ENCODE data around the gene TPRN.
A peak's percentile ranks its signal among the peaks of the same experiment; 100 is the strongest.

The TPRN gene

DNA sequence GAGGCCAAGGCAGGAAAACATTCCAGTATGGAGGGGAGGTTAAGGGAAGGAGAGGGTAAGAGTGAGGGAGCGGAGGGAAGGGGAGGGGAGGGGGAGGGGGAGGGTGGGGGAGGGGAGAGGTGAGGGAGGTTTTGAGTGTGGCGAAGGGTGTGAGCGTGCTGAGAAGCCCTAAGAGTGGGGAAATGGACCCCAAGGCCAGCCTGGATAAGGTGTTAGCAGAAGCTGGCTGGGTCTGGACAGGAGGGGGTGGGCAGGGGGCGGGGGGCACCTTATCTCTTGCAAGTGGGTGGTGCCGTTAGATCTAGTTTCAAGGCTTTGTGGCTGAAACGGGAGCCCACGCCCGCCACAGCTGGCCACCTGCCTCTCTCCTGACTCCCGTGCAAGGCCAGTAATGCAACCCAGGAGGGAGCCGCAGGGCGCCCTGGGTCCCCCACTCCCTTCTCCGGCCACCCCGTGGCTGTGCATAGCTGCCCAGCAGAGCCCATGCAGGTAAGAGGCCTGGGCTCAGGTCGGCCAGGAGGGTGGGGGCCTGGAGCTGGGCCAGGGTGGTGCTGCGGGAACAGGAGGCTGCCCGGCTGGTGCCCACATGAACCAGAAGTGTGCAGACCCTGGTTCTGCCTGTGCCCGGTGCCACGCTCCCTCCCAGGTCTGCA, 27.4 kb upstream of the TPRN start:
- TF ChIP-seq TAF1 (IDR thresholded peaks at IDR 0.05; ENCODE audit: borderline replicate concordance, low read depth, low read length) = no peak
- TF ChIP-seq POLR2AphosphoS5 (IDR thresholded peaks at IDR 0.05; ENCODE audit: low read depth, low read length) = no peak
- TF ChIP-seq POLR2A (IDR thresholded peaks at IDR 0.05; ENCODE audit: low read depth, low read length) = no peak
- FAIRE-seq = no peak
- DNase-seq (ENCODE audit: insufficient read length) = no peak

DNA sequence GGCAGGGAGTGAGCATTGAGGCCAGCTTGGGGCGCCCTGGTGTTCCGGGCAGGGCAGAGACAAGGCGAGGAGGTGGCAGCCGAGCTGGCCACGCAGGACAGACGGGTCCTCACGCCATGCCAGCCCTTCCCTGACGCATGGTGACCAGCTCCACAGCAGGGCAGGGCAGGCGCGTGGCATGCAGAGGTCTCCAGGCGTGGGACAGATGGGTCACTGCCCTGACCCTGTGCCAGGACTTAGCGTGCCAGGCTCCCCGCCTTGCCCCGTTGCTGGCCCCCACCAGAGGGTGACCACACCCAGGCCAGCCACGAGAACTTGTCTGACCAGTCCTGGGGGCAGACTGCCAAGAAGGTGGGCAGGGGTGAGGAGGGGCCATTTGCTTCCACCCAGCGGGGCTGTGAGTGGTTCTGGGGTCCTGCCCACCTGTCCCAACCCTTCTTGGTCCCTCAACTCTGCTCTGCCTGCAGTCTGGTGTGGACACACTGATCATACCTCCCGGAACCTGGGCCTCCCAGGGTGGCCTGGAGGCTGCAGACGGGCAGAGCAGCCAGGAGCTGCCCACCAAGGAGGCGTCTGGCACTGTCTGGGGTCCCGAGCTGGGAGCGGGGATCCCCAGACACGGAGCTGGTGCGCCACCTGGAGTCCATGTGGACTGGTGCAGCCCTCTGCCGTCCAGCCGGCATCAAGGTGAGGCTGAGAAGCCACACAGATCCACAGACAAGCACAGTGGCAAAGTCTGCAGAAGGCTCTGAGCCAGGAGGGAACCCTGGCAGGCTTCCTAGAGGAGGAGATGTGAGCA, 26.7 kb upstream of the TPRN start, which contains the start of gene RNF224:
TSS of gene RNF224 (plus strand) at position 449 of the 799 bp plus-strand sequence. CDS start 834 bp downstream, outside the sequence.
- no peak for TF ChIP-seq POLR2A (IDR thresholded peaks at IDR 0.05; ENCODE audit: low read depth, low read length)
- no peak for TF ChIP-seq POLR2AphosphoS5 (IDR thresholded peaks at IDR 0.05; ENCODE audit: low read depth, low read length)
- TF ChIP-seq TAF1 (IDR thresholded peaks at IDR 0.05; ENCODE audit: borderline replicate concordance, low read depth, low read length) = no peak
- peak; percentile 98 for FAIRE-seq
- DNase-seq (ENCODE audit: insufficient read length) = peak; percentile 88

DNA sequence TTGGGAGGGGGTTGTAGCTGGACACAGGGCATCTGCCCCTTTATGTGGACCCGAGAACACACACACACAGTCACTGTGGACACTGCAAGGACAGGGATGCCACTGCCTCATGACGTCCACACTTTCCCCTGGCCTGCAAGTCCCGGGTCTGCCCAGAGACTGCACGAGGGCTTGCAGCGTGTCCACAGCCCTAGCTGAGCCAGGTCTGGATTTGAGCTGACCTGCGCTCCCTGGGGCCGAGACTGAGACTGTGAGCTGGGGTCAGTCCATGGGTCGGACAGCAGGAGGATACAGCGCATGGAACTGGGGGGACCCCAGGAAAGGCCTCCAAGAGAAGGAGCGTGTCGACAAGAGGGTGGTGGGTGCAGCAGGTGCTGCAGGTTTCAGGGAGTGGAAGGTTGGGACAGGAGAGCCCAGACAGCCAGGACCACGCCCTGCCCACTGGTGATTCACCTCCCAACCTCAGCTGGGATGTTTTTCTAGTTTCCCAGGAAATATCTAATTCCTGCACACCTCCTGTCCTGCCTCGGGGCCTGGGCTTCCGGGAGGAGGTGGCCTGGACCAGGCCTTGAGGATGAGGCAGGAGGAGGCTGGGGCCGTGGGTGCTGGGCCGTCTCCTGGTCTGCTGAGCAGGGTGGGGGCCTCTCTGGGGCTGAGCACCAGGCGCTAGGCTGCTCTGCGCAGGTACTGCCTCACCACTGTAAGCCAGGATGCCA, 26.0 kb upstream of the TPRN start:
- TF ChIP-seq TAF1 (IDR thresholded peaks at IDR 0.05; ENCODE audit: borderline replicate concordance, low read depth, low read length) (no peak), POLR2AphosphoS5 (IDR thresholded peaks at IDR 0.05; ENCODE audit: low read depth, low read length) (no peak), POLR2A (IDR thresholded peaks at IDR 0.05; ENCODE audit: low read depth, low read length) (no peak)
- FAIRE-seq = no peak
- DNase-seq (ENCODE audit: insufficient read length) = no peak

DNA sequence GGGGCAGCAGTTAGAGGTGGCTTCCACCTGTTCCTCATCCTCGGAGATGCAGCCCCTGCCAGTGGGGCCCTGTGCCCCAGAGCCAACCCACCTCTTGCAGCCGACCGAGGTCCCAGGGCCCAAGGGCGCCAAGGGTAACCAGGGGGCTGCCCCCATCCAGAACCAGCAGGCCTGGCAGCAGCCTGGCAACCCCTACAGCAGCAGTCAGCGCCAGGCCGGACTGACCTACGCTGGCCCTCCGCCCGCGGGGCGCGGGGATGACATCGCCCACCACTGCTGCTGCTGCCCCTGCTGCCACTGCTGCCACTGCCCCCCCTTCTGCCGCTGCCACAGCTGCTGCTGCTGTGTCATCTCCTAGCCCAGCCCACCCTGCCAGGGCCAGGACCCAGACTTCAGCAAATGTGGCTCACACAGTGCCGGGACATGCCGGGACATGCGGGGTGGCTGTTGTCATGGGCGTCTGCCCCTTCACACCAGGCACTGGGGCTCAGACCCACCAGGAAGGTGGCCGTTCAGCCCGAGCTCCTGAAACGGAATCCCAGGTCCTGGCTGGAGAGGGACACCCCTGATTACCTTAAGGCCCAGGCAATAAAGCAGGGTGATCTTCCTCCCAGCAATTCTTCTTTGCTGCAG, 25.3 kb upstream of the TPRN start:
- DNase-seq (ENCODE audit: insufficient read length) (no peak), FAIRE-seq (no peak)
- TF ChIP-seq POLR2A (IDR thresholded peaks at IDR 0.05; ENCODE audit: low read depth, low read length) (no peak), TAF1 (IDR thresholded peaks at IDR 0.05; ENCODE audit: borderline replicate concordance, low read depth, low read length) (no peak), POLR2AphosphoS5 (IDR thresholded peaks at IDR 0.05; ENCODE audit: low read depth, low read length) (no peak)

DNA sequence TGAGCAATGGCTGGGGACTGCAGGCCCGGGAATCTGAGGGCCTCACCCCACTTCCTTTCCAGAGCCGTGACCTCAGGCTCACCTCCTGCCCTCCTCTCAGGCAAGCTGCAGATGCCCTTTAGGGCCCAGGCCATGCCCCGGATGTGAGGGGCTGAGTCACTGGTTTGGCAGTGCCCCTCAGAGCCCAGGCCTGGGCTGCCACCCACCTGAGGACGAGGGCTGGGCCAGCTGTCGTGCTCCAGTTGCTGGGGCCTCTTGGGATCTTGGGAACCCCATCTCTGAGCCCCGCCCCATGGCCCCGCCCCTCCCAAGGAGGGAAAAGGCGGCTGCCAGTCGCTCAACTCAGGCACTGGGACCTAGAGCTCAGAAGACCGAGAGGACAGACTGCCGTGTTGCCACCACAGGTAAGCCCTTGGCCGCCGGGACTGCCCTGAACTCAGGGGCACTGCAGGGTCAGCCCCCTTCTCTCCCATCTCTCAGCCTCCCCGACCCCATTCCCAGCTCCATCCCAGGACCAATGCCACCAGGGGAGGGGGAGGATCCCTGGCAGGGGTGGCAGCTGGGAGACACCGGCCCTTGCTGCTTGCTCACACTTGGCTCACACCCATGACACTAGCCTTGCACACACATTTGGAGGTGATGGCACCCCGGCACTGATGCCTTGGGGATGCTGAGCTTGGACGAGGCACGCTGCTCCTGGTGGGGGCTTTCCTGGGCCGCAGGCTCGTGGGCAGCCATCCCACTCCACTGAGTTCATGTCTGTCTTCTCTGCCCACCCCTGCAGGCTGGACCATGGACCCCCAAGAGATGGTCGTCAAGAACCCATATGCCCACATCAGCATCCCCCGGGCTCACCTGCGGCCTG, 24.5 kb upstream of the TPRN start, which contains the start of gene CYSRT1:
TSS of gene CYSRT1 (plus strand) at position 345 of the 865 bp plus-strand sequence. CDS start at position 793, 448 bp downstream.
- no peak for DNase-seq (ENCODE audit: insufficient read length)
- FAIRE-seq = peak; percentile 73
- TF ChIP-seq POLR2A (IDR thresholded peaks at IDR 0.05; ENCODE audit: low read depth, low read length) (no peak), POLR2AphosphoS5 (IDR thresholded peaks at IDR 0.05; ENCODE audit: low read depth, low read length) (no peak), TAF1 (IDR thresholded peaks at IDR 0.05; ENCODE audit: borderline replicate concordance, low read depth, low read length) (no peak)

DNA sequence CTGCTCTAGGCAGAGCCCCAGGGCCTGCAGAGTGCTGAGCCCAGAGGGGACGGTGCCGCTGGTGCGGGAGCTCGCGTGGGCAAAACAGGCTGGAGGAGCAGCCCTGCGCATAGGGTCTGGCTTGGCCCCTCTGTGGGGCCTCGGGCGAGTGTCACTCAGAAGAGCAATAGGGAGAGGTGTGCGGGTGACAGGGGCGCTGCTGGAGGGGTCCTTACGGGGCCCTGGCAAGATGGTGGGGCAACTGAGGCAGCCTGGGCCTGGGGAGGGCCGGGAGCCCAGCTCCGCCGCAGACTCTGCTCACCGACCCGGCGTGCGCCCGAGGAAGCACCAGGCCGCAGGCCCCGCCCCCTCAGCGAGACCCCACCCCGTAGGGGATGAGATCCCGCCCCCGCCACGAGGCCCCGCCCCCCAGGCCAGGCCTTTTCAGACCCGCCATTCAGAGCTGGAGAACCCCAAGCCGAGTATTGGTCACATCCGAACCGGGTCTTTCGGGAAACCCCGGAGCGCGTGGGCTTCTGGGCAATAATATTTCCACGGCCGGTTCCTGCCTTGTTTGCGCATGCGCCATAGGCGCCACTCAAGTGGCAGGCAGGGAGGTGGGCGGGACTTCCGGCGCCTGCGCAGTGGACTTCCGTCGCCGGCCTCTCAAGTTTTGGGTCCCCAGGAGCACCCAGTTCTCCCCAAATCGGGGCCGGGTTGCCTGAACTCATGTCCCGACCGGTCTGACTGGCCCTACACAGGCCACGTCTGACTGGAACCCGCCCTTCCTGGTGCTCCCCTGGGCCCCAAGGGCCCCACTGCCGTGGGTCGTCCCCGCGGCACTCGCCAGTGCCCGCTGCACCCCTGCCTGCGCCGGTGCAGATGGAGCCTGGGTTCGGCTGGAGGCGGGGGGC, 22.8 kb upstream of the TPRN start:
- DNase-seq (ENCODE audit: insufficient read length) = peak; percentile 99
- peak; percentile 100 for FAIRE-seq
- peak; percentile 52; the same call in 1 of the 2 replicates for TF ChIP-seq POLR2AphosphoS5 (IDR thresholded peaks at IDR 0.05; ENCODE audit: low read depth, low read length)
- peak; percentile 72; the same call in 1 of the 2 replicates for TF ChIP-seq POLR2A (IDR thresholded peaks at IDR 0.05; ENCODE audit: low read depth, low read length)
- TF ChIP-seq TAF1 (IDR thresholded peaks at IDR 0.05; ENCODE audit: borderline replicate concordance, low read depth, low read length) = 0 out of 2 replicates have a peak, but pooled peaks have one; percentile 18

DNA sequence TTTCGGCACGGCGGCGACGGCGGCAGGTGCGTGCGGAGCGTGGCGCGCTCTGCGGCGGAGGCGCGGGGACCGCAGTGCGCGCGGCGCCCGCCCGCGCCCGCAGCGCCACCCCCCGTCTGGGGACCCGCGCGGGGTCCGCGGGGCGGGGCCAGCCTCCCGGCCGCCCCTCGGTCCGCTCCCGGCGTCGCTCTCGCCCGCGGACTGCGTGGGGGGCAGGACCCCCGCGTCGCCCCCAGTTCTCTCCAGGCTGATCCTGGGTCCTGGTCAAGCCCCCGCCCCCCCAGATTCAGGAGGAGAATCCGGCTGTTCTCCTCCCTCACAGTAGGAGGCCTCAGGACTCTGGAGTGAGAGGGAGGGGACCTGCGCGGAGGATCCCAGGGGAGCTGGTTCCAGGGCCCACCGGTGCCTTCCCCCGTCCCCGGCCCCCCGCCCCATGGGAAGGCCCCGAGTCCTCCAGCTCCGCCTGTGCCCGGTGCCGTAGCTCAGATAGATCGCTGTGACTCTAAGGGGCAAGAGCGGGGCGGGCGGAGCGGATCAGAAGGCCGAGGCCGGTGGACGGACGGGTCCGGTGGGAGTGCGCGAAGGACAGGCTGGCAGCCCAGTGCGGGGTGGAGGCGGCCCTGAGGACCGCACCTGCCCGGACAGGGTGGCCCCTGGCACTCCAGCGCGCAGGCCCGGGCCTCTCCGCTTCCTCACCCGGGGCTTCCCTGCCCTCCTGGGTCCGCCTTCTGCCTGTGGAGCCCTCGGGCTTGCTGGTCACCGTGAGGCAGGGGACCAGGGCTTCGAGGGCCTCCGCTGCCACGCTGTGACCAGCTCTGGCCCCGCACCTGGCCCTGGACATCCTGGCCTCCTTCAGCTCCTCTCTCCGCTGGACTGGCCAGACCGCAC, 21.9 kb upstream of the TPRN start, which contains the start of gene RNF208:
TSS of gene RNF208 (minus strand) at position 51 of the 888 bp plus-strand sequence. CDS start 1,028 bp downstream, outside the sequence.
- DNase-seq (ENCODE audit: insufficient read length) (no peak), FAIRE-seq (no peak)
- TF ChIP-seq POLR2A (IDR thresholded peaks at IDR 0.05; ENCODE audit: low read depth, low read length) = no peak

DNA sequence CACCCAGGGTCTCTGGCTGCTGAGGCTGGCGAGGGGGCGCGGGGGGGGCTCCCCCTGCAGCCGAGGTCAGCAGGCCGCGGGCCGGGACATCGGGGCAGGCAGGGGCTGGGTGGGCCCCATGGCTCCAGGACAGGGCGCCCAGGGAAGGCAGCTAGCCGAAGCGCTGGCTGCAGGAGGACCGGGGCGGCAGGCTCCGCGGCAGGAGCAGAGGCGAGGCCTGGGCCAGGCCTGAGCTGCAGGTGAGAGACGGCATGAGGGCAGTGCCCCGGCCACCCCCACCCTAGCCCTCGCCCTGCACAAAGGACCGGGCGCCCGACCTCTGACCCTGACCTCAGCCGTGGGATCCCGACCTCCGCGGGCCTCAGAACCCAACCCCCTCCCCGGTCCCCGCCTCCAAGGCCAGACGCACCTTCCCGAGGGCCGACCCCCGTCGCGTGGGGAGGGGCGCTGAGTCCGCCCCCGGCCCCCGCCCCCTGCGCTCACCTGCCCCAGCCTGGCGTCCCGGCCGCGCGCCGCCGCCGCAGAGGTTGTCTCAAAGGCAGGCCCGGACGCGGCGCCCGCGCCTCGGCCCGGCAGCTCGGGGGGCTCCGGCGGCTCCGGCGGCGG, 21.1 kb upstream of the TPRN start:
- FAIRE-seq = no peak
- TF ChIP-seq TAF1 (IDR thresholded peaks at IDR 0.05; ENCODE audit: borderline replicate concordance, low read depth, low read length) (no peak), POLR2AphosphoS5 (IDR thresholded peaks at IDR 0.05; ENCODE audit: low read depth, low read length) (no peak), POLR2A (IDR thresholded peaks at IDR 0.05; ENCODE audit: low read depth, low read length) (no peak)
- no peak for DNase-seq (ENCODE audit: insufficient read length)

All from GM12892 (cell line).